Endothelial cell of umbilical vein (primary cell): ENCODE measurements around the gene GRM4. TPM values are rescaled to one million over a fixed set of nuclear protein-coding genes. Genes with fewer than 3 reads are reported as not detected.

Experiments used
- BruUV-seq: library from RNA; stranded (reverse); fragments of 400-500 nt; replicated peaks from 2 replicates; lab custom pipeline; 2021; lab: Mats Ljungman, UMichigan
- CTCF ChIA-PET: fragments of 300-600, 350-600 bp; sonication (Branson Sonifier 250); formaldehyde crosslinking; loops from one replicate; lab custom pipeline; 2021; ENCODE audit warnings: antibody characterized with exemption, inconsistent platforms; lab: Charles Lee
- POLR2A ChIA-PET: fragments of 300-600, 350-600 bp; sonication (Branson Sonifier 250); formaldehyde crosslinking; loops from one replicate; lab custom pipeline; 2021; ENCODE audit warnings: antibody characterized with exemption, inconsistent platforms; lab: Charles Lee
- DNase-seq: peaks from one replicate; pipeline ENCODE4 v3.0.0-alpha.2; 2011; ENCODE audit warnings: low read depth, low spot score
- FAIRE-seq: peaks from 2 replicates; lab custom pipeline; 2011; peaks lifted over from hg19 to GRCh38; lab: Jason Lieb, UNC
- H2AFZ ChIP-seq: 2 replicates; pipeline ENCODE4 v1.6.0; 2012; ENCODE audit warnings: low read depth, low read length, control low read depth, inconsistent platforms
- H3K27ac ChIP-seq: 2 replicates; pipeline ENCODE4 v1.5.1; 2011; ENCODE audit warnings: low read depth, mild to moderate bottlenecking, control low read depth, low read length, moderate library complexity; ENCODE audit not compliant: insufficient read depth
- H3K27me3 ChIP-seq, 2 experiments: 2 replicates each; pipeline versions ENCODE4 v1.6.0 to v1.6.1; 2011; ENCODE audit warnings: low read length in 2 of 2, mixed read lengths in 1 of 2; ENCODE audit not compliant: control insufficient read depth in 2 of 2, insufficient read depth in 2 of 2
- H3K36me3 ChIP-seq, 2 experiments: 2 replicates in 1 of 2; 3 replicates in 1 of 2; pipeline ENCODE4 v1.5.1; 2011; ENCODE audit warnings: low read length in 2 of 2, mild to moderate bottlenecking in 1 of 2, moderate library complexity in 1 of 2; ENCODE audit not compliant: control insufficient read depth in 2 of 2, insufficient read depth in 2 of 2; ENCODE audit errors: extremely low read depth in 1 of 2
- H3K4me1 ChIP-seq: 3 replicates; pipeline ENCODE4 v1.5.1; 2011; ENCODE audit warnings: mild to moderate bottlenecking, low read length; ENCODE audit not compliant: control insufficient read depth, insufficient read depth; ENCODE audit errors: extremely low read depth
- H3K4me2 ChIP-seq: 2 replicates; pipeline ENCODE4 v1.6.1; 2011; ENCODE audit warnings: low read length, control low read depth, mixed read lengths; ENCODE audit not compliant: insufficient read depth
- H3K4me3 ChIP-seq, 3 experiments: fragments of 200-600 bp in 1 of 3; sonication (generic), shearing (Covaris generic) in 1 of 3; replicated peaks in 1 of 3; 2 replicates each; pipeline ENCODE4 v1.5.1; 2011 to 2016; ENCODE audit warnings: control low read depth in 3 of 3, low read length in 3 of 3, mild to moderate bottlenecking in 2 of 3, inconsistent platforms in 1 of 3, low read depth in 1 of 3, moderate library complexity in 1 of 3; ENCODE audit not compliant: insufficient read depth in 1 of 3
- H3K79me2 ChIP-seq: 2 replicates; pipeline ENCODE4 v1.6.0; 2012; ENCODE audit warnings: low read length, inconsistent platforms; ENCODE audit not compliant: control insufficient read depth, insufficient read depth
- H3K9ac ChIP-seq: replicated peaks from 2 replicates; pipeline ENCODE3; 2011; ENCODE audit warnings: low read length, control low read depth; ENCODE audit not compliant: insufficient read depth; ENCODE audit errors: extremely low read depth
- H3K9me1 ChIP-seq: replicated peaks from 3 replicates; pipeline ENCODE4 v1.6.0; 2011; ENCODE audit warnings: mild to moderate bottlenecking, low read length; ENCODE audit not compliant: control insufficient read depth, insufficient read depth; ENCODE audit errors: extremely low read depth
- H3K9me3 ChIP-seq: replicated peaks from 2 replicates; pipeline ENCODE4 v1.5.1; 2012; ENCODE audit warnings: low read length, inconsistent platforms; ENCODE audit not compliant: control insufficient read depth, insufficient read depth
- H4K20me1 ChIP-seq: replicated peaks from 2 replicates; pipeline ENCODE3; 2011; ENCODE audit warnings: mild to moderate bottlenecking, low read length; ENCODE audit not compliant: control insufficient read depth, insufficient read depth; ENCODE audit errors: extremely low read depth
- CTCF ChIP-seq, 2 donors: IDR thresholded peaks; 1 replicate in 1 of 2; 2 replicates in 1 of 2; pipeline ENCODE4 v1.5.1; 2011; ENCODE audit warnings: low read length in 2 of 2, mild to moderate bottlenecking in 2 of 2, moderate library complexity in 2 of 2, control low read depth in 1 of 2, inconsistent platforms in 1 of 2, low read depth in 1 of 2; ENCODE audit not compliant: insufficient read depth in 1 of 2; ENCODE audit errors: extremely low read depth in 1 of 2
- EZH2 ChIP-seq: IDR thresholded peaks from 2 replicates; pipeline ENCODE4 v1.6.1; 2012; ENCODE audit warnings: borderline replicate concordance, low read depth, mild to moderate bottlenecking, moderate library complexity, low read length, inconsistent platforms; ENCODE audit not compliant: severe bottlenecking
- FOS ChIP-seq: IDR thresholded peaks from 2 replicates; pipeline ENCODE4 v1.6.1; 2011; ENCODE audit warnings: mild to moderate bottlenecking, low read length, moderate library complexity, borderline replicate concordance; ENCODE audit not compliant: insufficient read depth
- GATA2 ChIP-seq: IDR thresholded peaks from 2 replicates; pipeline ENCODE4 v1.7.0; 2011; ENCODE audit warnings: low read depth, mild to moderate bottlenecking, moderate library complexity, mixed read lengths, low read length; ENCODE audit not compliant: insufficient read length, insufficient read depth
- JUN ChIP-seq: IDR thresholded peaks from 2 replicates; pipeline ENCODE4 v1.6.1; 2011; ENCODE audit warnings: borderline replicate concordance, low read depth; ENCODE audit not compliant: insufficient read length, insufficient read depth
- MAX ChIP-seq: IDR thresholded peaks from 2 replicates; pipeline ENCODE4 v1.6.1; 2011; ENCODE audit not compliant: insufficient read depth, insufficient read length
- MYC ChIP-seq: IDR thresholded peaks from one replicate; pipeline ENCODE4 v1.6.1; 2011; ENCODE audit warnings: mild to moderate bottlenecking, low read depth, low read length
- POLR2A ChIP-seq: IDR thresholded peaks from 2 replicates; pipeline ENCODE4 v1.6.1; 2012; ENCODE audit warnings: low read depth, mild to moderate bottlenecking, control low read depth, low read length
- POLR2AphosphoS5 ChIP-seq: IDR thresholded peaks from 2 replicates; pipeline ENCODE4 v1.6.1; 2012; ENCODE audit warnings: low read depth, mild to moderate bottlenecking, control low read depth, low read length, moderate library complexity; ENCODE audit not compliant: insufficient read depth
- dilution Hi-C: fragments of 300-500 bp; cut with MboI; formaldehyde crosslinking; loops from one replicate; pipeline ENCODE4 v1.15.0; 2019; ENCODE audit warnings: low sequenced_read_pairs; ENCODE audit not compliant: extremely low pct_ligation_motif_present
- intact Hi-C: fragments of 100-400 bp; cut with micrococcal nuclease; formaldehyde crosslinking; loops from one replicate; pipeline ENCODE4 v1.10.0; 2022
- polyA plus RNA-seq, 4 experiments: library from polyadenylated mRNA; depleted of rRNA in 3 of 4; stranded (reverse) in 3 of 4; unstranded in 1 of 4; fragments of >200 nt; gene quantifications; 2 replicates each; pipeline versions ENCODE4 v1.2.1 to v1.2.3, GENCODE V29; 2011 to 2012; ENCODE audit warnings: missing spikeins in 1 of 4
- total RNA-seq: library from RNA; stranded (reverse); gene quantifications from 2 replicates; pipeline ENCODE4 v1.2.3, GENCODE V29; 2021

GRM4 gene
- total and polyA plus RNA-seq, 2 donors (not counting 3 experiments of a cell fraction or from before 2014, with no cell fraction given): 0.03 TPM; not detected in 1

GRCh38 chr6:34096814-34097213, 49.1 kb downstream of the GRM4 start:
- Histone ChIP-seq H3K79me2 (no peaks in the 10 kb centered on the region), H3K27me3 (peaks cover 0 to 2% of the 10 kb centered on the region in 2 experiments), H2AFZ (no peak overlapping the region), H3K4me1 (no peaks in the 10 kb centered on the region), H3K27ac (no peak overlapping the region), H3K36me3 (no peaks in the 10 kb centered on the region), H3K4me3 (no peak overlapping the region), H3K9ac (no peak overlapping the region), H4K20me1 (no peaks in the 10 kb centered on the region), H3K9me3 (no peaks in the 10 kb centered on the region), H3K4me2 (no peak overlapping the region), H3K9me1 (no peaks in the 10 kb centered on the region)
- TF ChIP-seq FOS: no peak
- no peak for TF ChIP-seq CTCF (IDR thresholded peaks at IDR 0.05; ENCODE audit: extremely low read depth in 1 of 2, insufficient read depth in 1 of 2, low read depth in 1 of 2, low read length in 2 of 2)
- TF ChIP-seq POLR2AphosphoS5: no peak
- no peak for TF ChIP-seq GATA2
- TF ChIP-seq MAX: no peak
- dilution Hi-C loops: no loop called here
- no TSS peak for BruUV-seq
- intact Hi-C loops: no loop called here
- no peak for FAIRE-seq
- no peak for DNase-seq
- CTCF ChIA-PET: no interaction called here
- POLR2A ChIA-PET: no interaction called here

GRCh38 chr6:34096193-34096592, 49.7 kb downstream of the GRM4 start:
- Histone ChIP-seq H2AFZ (no peak overlapping the region), H3K4me3 (no peak overlapping the region), H3K4me2 (no peak overlapping the region), H3K79me2 (no peaks in the 10 kb centered on the region), H3K9me3 (no peaks in the 10 kb centered on the region), H3K27me3 (peaks cover 0 to 2% of the 10 kb centered on the region in 2 experiments), H4K20me1 (no peaks in the 10 kb centered on the region), H3K9ac (no peak overlapping the region), H3K27ac (no peak overlapping the region), H3K4me1 (no peaks in the 10 kb centered on the region), H3K36me3 (no peaks in the 10 kb centered on the region), H3K9me1 (no peaks in the 10 kb centered on the region)
- TF ChIP-seq POLR2AphosphoS5 (no peak), FOS (no peak), EZH2 (no peak), GATA2 (no peak), JUN (no peak), MAX (no peak), POLR2A (no peak), CTCF (IDR thresholded peaks at IDR 0.05; ENCODE audit: extremely low read depth in 1 of 2, insufficient read depth in 1 of 2, low read depth in 1 of 2, low read length in 2 of 2) (no peak), MYC (no peak)
- FAIRE-seq (no peak), DNase-seq (no peak)
- dilution Hi-C loops: no loop called here
- intact Hi-C loops: no loop called here
- POLR2A ChIA-PET: no interaction called here
- CTCF ChIA-PET: no interaction called here
- no TSS peak for BruUV-seq
